Mesenchymal stem cell (in vitro differentiated cells and primary cell): ENCODE results near the gene ULBP1.

Experiments
- DNase-seq: peaks from one replicate; pipeline ENCODE4 v3.0.0-alpha.2; 2013
- H2AFZ ChIP-seq: one replicate; pipeline ENCODE4 v1.6.1; 2013; ENCODE audit warnings: low read depth, mild to moderate bottlenecking, control low read depth, inconsistent platforms, low read length, moderate library complexity
- H2AK5ac ChIP-seq: 2 replicates; pipeline ENCODE4 v1.6.1; 2013; ENCODE audit warnings: low read length, moderate library complexity, mild to moderate bottlenecking, inconsistent platforms; ENCODE audit not compliant: severe bottlenecking
- H2BK120ac ChIP-seq: one replicate; pipeline ENCODE4 v1.6.1; 2013; ENCODE audit warnings: low read depth, mild to moderate bottlenecking, inconsistent platforms, low read length, moderate library complexity
- H2BK12ac ChIP-seq, 2 experiments: one replicate each; pipeline ENCODE4 v1.6.1; 2013; ENCODE audit warnings: inconsistent platforms in 2 of 2, low read length in 2 of 2, mild to moderate bottlenecking in 2 of 2, moderate library complexity in 2 of 2, control low read depth in 1 of 2
- H2BK15ac ChIP-seq: one replicate; pipeline ENCODE4 v1.6.1; 2013; ENCODE audit warnings: mild to moderate bottlenecking, low read depth, inconsistent platforms; ENCODE audit not compliant: poor library complexity, severe bottlenecking
- H2BK5ac ChIP-seq: 2 replicates; pipeline ENCODE4 v1.6.1; 2013; ENCODE audit warnings: low read depth, mild to moderate bottlenecking, low read length, control low read depth, inconsistent platforms; ENCODE audit not compliant: poor library complexity, severe bottlenecking
- H3K14ac ChIP-seq, 2 experiments: one replicate each; pipeline ENCODE4 v1.6.1; 2013; ENCODE audit warnings: inconsistent platforms in 2 of 2, low read length in 2 of 2, control low read depth in 1 of 2, mild to moderate bottlenecking in 1 of 2, moderate library complexity in 1 of 2
- H3K18ac ChIP-seq, 2 experiments: one replicate each; pipeline ENCODE4 v1.6.1; 2013; ENCODE audit warnings: inconsistent platforms in 2 of 2, low read length in 2 of 2, control low read depth in 1 of 2, low read depth in 1 of 2, mild to moderate bottlenecking in 1 of 2
- H3K23ac ChIP-seq, 2 experiments: one replicate each; pipeline ENCODE4 v1.6.1; 2013; ENCODE audit warnings: inconsistent platforms in 2 of 2, low read length in 2 of 2, mild to moderate bottlenecking in 2 of 2, moderate library complexity in 2 of 2, control low read depth in 1 of 2
- H3K27ac ChIP-seq: 2 replicates; pipeline ENCODE4 v1.5.1; 2013; ENCODE audit warnings: mild to moderate bottlenecking, moderate library complexity, low read length, control low read depth, inconsistent platforms; ENCODE audit not compliant: poor library complexity, severe bottlenecking
- H3K27me3 ChIP-seq, 2 experiments: 2 replicates each; pipeline versions ENCODE4 v1.6.1 to v1.7.0; 2013; ENCODE audit warnings: low read length in 2 of 2, mild to moderate bottlenecking in 2 of 2, moderate library complexity in 2 of 2, control low read depth in 1 of 2, inconsistent platforms in 1 of 2; ENCODE audit not compliant: control insufficient read depth in 1 of 2, insufficient read depth in 1 of 2
- H3K36me3 ChIP-seq, 2 experiments: 2 replicates each; pipeline versions ENCODE4 v1.6.1 to v1.7.0; 2013; ENCODE audit warnings: low read length in 2 of 2, control low read depth in 1 of 2, inconsistent platforms in 1 of 2, low read depth in 1 of 2, mild to moderate bottlenecking in 1 of 2; ENCODE audit not compliant: insufficient read depth in 2 of 2, control insufficient read depth in 1 of 2
- H3K4ac ChIP-seq, 2 experiments: one replicate each; pipeline ENCODE4 v1.6.1; 2013; ENCODE audit warnings: inconsistent platforms in 2 of 2, low read length in 2 of 2, mild to moderate bottlenecking in 2 of 2, moderate library complexity in 2 of 2, control low read depth in 1 of 2, low read depth in 1 of 2
- H3K4me1 ChIP-seq: 2 replicates; pipeline ENCODE4 v1.6.1; 2013; ENCODE audit warnings: low read depth, low read length, control low read depth; ENCODE audit not compliant: control insufficient read depth, insufficient read depth
- H3K4me2 ChIP-seq: 2 replicates; pipeline ENCODE4 v1.6.1; 2013; ENCODE audit warnings: low read length, mild to moderate bottlenecking, inconsistent platforms; ENCODE audit not compliant: poor library complexity, severe bottlenecking
- H3K4me3 ChIP-seq, 2 experiments: 2 replicates each; pipeline versions ENCODE4 v1.5.1 to v1.7.0; 2013; ENCODE audit warnings: low read length in 2 of 2, mild to moderate bottlenecking in 2 of 2, control low read depth in 1 of 2, low read depth in 1 of 2; ENCODE audit not compliant: insufficient read depth in 1 of 2
- H3K79me1 ChIP-seq: replicated peaks from 2 replicates; pipeline ENCODE4 v1.6.1; 2013; ENCODE audit warnings: mild to moderate bottlenecking, control low read depth, low read length, inconsistent platforms; ENCODE audit not compliant: poor library complexity, severe bottlenecking
- H3K9ac ChIP-seq: 2 replicates; pipeline ENCODE4 v1.7.0; 2013; ENCODE audit warnings: mild to moderate bottlenecking, low read length, moderate library complexity
- H3K9me3 ChIP-seq: 2 replicates; pipeline ENCODE4 v1.7.0; 2013; ENCODE audit warnings: mild to moderate bottlenecking, low read length; ENCODE audit not compliant: control insufficient read depth
- H4K8ac ChIP-seq: one replicate; pipeline ENCODE4 v1.6.1; 2013; ENCODE audit warnings: inconsistent platforms, mild to moderate bottlenecking, low read length, moderate library complexity
- H4K91ac ChIP-seq: one replicate; pipeline ENCODE4 v1.6.1; 2013; ENCODE audit warnings: mild to moderate bottlenecking, low read length, inconsistent platforms
- WGBS: methylation state at CpG from one replicate; pipeline ENCODE4 v1.1.7; 2013; ENCODE audit warnings: mixed read lengths; 5-methylcytosine and 5-hydroxymethylcytosine counted together

ULBP1 gene

DNA sequence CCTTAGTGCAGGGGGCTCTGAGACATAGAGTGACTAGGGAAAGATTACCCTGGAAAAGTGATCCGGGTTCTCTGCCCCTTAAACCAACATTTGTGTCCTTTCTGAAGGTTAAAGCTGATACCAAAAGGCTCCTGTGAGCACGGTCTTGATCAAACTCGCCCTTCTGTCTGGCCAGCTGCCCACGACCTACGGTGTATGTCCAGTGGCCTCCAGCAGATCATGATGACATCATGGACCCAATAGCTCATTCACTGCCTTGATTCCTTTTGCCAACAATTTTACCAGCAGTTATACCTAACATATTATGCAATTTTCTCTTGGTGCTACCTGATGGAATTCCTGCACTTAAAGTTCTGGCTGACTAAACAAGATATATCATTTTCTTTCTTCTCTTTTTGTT, 15.1 kb upstream of the ULBP1 start:
- Histone ChIP-seq H3K4ac (no peak overlapping the region), H3K9ac (no peak overlapping the region), H3K18ac (no peak overlapping the region), H2AK5ac (no peak overlapping the region), H2AFZ (no peak overlapping the region), H3K4me1 (no peaks in the 10 kb centered on the region), H3K14ac (no peak overlapping the region), H3K23ac (no peak overlapping the region), H2BK12ac (no peak overlapping the region), H3K4me2 (no peak overlapping the region), H3K27me3 (peaks cover 33 to 46% of the 10 kb centered on the region in 2 experiments), H2BK120ac (no peak overlapping the region), H3K79me1 (no peaks in the 10 kb centered on the region), H2BK5ac (no peak overlapping the region), H3K4me3 (no peak overlapping the region), H3K27ac (no peak overlapping the region), H4K8ac (no peak overlapping the region), H3K36me3 (peaks cover 0 to 3% of the 10 kb centered on the region in 2 experiments), H3K9me3 (no peaks in the 10 kb centered on the region), H4K91ac (no peak overlapping the region), H2BK15ac (no peak overlapping the region)
- 63% methylated on average over 5 of the region's 5 CpGs for WGBS
- DNase-seq = no peak

DNA sequence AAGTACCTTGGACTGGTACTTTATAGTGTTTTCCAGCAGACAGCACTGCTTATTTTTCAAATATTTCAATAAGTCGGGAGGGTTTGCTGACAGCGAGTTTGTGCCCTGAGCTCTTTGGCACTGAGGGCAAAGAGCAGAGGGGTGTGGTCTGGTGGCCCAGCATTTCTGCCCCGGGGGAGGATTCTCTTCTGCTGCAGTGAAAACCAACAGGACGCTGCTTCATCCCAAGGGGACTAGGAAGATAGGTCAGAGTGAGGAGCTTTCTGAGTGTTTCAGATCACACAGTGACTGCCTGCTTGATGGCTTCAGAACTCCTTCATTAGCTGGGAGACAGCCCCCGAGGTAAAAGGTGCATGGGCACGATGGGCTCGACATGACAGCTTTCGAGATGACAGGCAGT, 13.3 kb upstream of the ULBP1 start:
- H2BK15ac ChIP-seq = no peak overlapping the region
- no peak overlapping the region for H2BK5ac ChIP-seq
- peaks cover 0 to 3% of the 10 kb centered on the region in 2 experiments for H3K36me3 ChIP-seq
- no peak overlapping the region for H2BK12ac ChIP-seq
- H3K4me3 ChIP-seq = no peak overlapping the region
- H3K27ac ChIP-seq = no peak overlapping the region
- H3K18ac ChIP-seq = no peak overlapping the region
- H4K8ac ChIP-seq = no peak overlapping the region
- no peak overlapping the region for H2BK120ac ChIP-seq
- no peak overlapping the region for H2AK5ac ChIP-seq
- no peaks in the 10 kb centered on the region for H3K79me1 ChIP-seq
- H3K4ac ChIP-seq = no peak overlapping the region
- WGBS = 58% methylated on average over 8 of the region's 8 CpGs
- no peak overlapping the region for H2AFZ ChIP-seq
- H3K27me3 ChIP-seq = peaks cover 43 to 57% of the 10 kb centered on the region in 2 experiments
- no peak for DNase-seq
- peak overlapping the region; percentile 46 for H4K91ac ChIP-seq
- no peak overlapping the region for H3K4me2 ChIP-seq
- H3K23ac ChIP-seq = no peak overlapping the region
- H3K4me1 ChIP-seq = peaks cover 2% of the 10 kb centered on the region
- H3K9me3 ChIP-seq = no peaks in the 10 kb centered on the region
- no peak overlapping the region for H3K9ac ChIP-seq
- H3K14ac ChIP-seq = no peak overlapping the region

DNA sequence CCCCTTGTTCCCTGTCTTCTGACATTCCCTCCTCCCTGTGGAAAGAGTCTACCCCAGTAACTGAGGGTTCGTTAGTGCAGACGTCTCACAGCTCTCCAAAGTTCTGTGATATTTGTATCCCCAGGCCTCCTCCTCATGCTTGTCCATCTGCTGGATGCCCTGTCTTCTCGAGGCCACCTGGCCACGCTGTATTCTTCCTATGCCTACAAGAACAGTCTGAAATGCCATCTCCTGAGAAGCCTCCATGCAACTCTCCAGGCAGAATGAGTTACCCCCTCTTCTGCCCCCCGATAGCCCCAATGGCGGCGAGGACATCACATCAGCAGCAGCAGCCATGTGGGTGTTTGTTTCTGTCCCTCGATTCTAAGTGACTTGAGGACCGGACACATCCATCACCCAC, 12.6 kb upstream of the ULBP1 start:
- Histone ChIP-seq H3K27ac (no peak overlapping the region), H3K14ac (no peak overlapping the region), H3K9me3 (no peaks in the 10 kb centered on the region), H2BK15ac (no peak overlapping the region), H3K36me3 (peaks cover 0 to 3% of the 10 kb centered on the region in 2 experiments), H2AFZ (no peak overlapping the region), H2BK12ac (no peak overlapping the region), H4K91ac (no peak overlapping the region), H3K23ac (no peak overlapping the region), H3K79me1 (no peaks in the 10 kb centered on the region), H2BK120ac (no peak overlapping the region), H4K8ac (no peak overlapping the region), H3K18ac (no peak overlapping the region), H2BK5ac (no peak overlapping the region), H3K27me3 (peaks cover 50 to 64% of the 10 kb centered on the region in 2 experiments), H2AK5ac (no peak overlapping the region), H3K4me2 (no peak overlapping the region), H3K4me1 (peaks cover 2% of the 10 kb centered on the region), H3K9ac (no peak overlapping the region), H3K4me3 (no peak overlapping the region), H3K4ac (no peak overlapping the region)
- WGBS = 83% methylated on average over 7 of the region's 9 CpGs
- DNase-seq = no peak

DNA sequence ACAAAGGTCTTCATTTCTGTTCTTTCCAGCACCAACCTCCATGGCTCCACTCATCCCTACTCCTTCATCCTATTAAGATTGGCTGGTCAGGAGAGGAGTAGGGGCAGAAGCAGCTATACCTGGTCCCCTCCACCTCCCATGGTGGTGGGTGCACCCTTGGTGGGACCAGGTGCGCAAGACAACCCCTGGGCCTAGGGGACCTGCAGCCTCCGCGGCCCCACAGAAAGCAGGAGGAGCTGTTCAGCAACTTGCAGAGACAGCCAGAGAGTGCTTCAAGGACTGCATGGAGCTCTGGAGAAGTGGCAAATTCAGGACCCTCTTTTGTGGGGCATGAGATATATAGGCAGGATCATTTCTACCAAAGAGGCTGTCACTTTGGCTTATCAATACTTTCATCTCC, 12.1 kb upstream of the ULBP1 start:
- no peak overlapping the region for H2AFZ ChIP-seq
- no peak overlapping the region for H3K4me3 ChIP-seq
- H3K27me3 ChIP-seq = peaks cover 52 to 69% of the 10 kb centered on the region in 2 experiments
- H2BK120ac ChIP-seq = no peak overlapping the region
- peaks cover 2% of the 10 kb centered on the region for H3K4me1 ChIP-seq
- no peak overlapping the region for H2BK5ac ChIP-seq
- H3K79me1 ChIP-seq = no peaks in the 10 kb centered on the region
- 88% methylated on average over 3 of the region's 3 CpGs for WGBS
- no peak overlapping the region for H2BK15ac ChIP-seq
- H3K27ac ChIP-seq = no peak overlapping the region
- no peak for DNase-seq
- no peak overlapping the region for H4K91ac ChIP-seq
- no peak overlapping the region for H3K18ac ChIP-seq
- no peak overlapping the region for H3K14ac ChIP-seq
- no peak overlapping the region for H3K23ac ChIP-seq
- no peaks in the 10 kb centered on the region for H3K9me3 ChIP-seq
- no peak overlapping the region for H3K4me2 ChIP-seq
- H4K8ac ChIP-seq = no peak overlapping the region
- H2BK12ac ChIP-seq = no peak overlapping the region
- peaks cover 0 to 3% of the 10 kb centered on the region in 2 experiments for H3K36me3 ChIP-seq
- no peak overlapping the region for H3K9ac ChIP-seq
- no peak overlapping the region for H2AK5ac ChIP-seq
- H3K4ac ChIP-seq = no peak overlapping the region
